ENCODE results near the gene MEGF11.

Gene MEGF11

DNA sequence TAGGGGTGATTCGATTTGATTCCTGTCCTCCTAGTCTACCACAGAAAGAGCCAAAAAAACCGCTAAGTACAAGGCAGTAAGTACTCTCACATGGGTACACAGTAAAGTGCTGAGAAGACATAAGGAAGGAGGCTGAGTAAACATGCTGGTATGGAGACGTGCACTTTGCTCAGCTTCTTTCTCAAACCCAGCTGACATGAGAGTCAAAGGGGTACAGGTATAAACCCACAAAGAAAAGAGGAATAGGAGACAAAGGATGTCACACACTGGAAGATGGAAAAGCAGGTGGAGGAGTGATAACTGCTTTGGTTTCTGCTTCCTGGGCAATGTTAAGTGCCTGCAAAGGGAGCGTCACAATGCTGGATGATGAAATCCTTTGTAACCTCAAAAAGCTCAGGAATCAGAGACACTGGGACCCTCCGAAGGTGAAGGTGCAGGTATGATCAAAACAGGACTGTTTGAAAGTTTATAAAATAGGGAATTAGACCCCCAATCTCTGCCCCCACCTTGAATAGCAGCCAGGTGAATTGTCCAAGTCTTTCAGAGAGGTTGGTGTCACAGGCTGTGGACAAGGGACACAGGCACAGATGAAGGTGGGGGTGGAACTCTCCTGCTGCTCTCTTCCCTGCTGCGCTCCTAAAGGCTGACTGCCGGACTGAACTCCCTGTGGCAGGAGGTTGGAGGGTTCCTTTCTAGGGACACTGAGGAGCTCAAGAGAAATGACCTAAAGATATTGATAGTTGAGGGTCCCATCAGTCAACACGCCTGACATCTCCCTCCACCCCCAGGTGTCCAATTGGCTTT is 282.4 kb downstream of the MEGF11 start:
- TF ChIP-seq HDGF (IDR thresholded peaks at IDR 0.05; ENCODE audit: borderline replicate concordance) = no peak
- no peak for TF ChIP-seq FOXM1 (IDR thresholded peaks at IDR 0.05; ENCODE audit: borderline replicate concordance)
- no peak for TF ChIP-seq CTBP1 (IDR thresholded peaks at IDR 0.05; ENCODE audit: borderline replicate concordance)
- no peak for TF ChIP-seq L3MBTL2 (conservative IDR thresholded peaks at IDR 0.05)
- no peak for TF ChIP-seq SUZ12 (IDR thresholded peaks at IDR 0.05)
- TF ChIP-seq LEF1 (IDR thresholded peaks at IDR 0.05; ENCODE audit: borderline replicate concordance) = no peak
- no peak for TF ChIP-seq BHLHE40 (IDR thresholded peaks at IDR 0.05; ENCODE audit: borderline replicate concordance)
- TF ChIP-seq ELF4 (IDR thresholded peaks at IDR 0.05) = no peak
- no peak for TF ChIP-seq ZNF384 (IDR thresholded peaks at IDR 0.05)
- TF ChIP-seq ARNT (IDR thresholded peaks at IDR 0.05) = no peak
- TF ChIP-seq, protein P1, sequence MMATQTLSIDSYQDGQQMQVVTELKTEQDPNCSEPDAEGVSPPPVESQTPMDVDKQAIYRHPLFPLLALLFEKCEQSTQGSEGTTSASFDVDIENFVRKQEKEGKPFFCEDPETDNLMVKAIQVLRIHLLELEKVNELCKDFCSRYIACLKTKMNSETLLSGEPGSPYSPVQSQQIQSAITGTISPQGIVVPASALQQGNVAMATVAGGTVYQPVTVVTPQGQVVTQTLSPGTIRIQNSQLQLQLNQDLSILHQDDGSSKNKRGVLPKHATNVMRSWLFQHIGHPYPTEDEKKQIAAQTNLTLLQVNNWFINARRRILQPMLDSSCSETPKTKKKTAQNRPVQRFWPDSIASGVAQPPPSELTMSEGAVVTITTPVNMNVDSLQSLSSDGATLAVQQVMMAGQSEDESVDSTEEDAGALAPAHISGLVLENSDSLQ (IDR thresholded peaks at IDR 0.05) = no peak
- no peak for TF ChIP-seq NFRKB (IDR thresholded peaks at IDR 0.05)
- no peak for TF ChIP-seq TARDBP (IDR thresholded peaks at IDR 0.05)
- TF ChIP-seq FOXA1 (IDR thresholded peaks at IDR 0.05) = no peak
- TF ChIP-seq SP1 (IDR thresholded peaks at IDR 0.05) = no peak
- TF ChIP-seq FOXK2 (IDR thresholded peaks at IDR 0.05) = no peak
- POLR2A ChIA-PET = no interaction called here
- no peak for DNase-seq (ENCODE audit: extremely low spot score)
- CTCF ChIA-PET = no interaction called here

DNA sequence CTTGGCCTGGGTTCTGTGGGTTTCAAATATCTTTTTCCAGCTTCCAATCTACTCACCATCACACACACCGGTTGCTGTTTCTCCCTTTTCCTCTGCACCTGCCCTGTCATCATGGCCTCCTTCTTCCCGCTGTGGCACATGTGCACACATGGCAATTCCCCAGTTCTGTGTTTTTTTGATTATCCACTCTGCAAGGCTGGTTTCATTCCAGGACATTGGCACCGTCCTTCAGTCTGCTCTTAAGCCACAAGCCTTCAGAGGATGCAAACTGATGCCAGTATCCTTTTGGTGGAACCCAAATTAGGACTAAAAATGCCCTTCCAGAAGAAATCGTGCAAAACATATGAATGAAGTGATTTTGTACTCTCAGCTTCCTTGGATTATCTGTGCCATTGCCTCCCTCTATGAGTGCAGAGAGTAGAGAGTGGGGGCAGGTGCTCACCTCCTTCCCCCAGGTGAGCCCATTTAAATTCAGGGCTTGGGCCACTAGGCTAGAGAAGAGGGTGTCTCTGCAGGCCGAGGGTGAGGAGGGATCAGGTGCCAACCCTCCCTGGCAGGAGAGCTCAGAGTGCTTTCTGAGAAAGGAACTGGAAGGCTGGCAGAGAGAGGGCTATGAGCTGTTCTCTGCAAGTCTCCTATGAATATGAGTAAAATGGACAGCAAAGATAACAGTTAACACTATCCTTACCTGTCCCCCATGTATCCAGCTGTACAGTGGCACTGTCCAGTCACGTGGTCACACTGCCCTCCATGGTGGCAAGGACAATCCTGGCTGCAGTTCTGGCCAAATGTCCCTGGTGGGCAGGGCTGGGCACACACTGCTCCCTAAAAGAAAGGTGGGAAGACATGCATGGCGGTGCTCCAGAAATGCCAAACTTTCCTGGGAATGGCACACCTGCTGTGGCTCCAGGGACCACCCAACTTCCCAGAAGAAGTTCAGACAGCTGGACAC is 283.4 kb downstream of the MEGF11 start:
- TF ChIP-seq, protein P1 (IDR thresholded peaks at IDR 0.05) = no peak
- TF ChIP-seq FOXK2 (IDR thresholded peaks at IDR 0.05) = no peak
- no peak for TF ChIP-seq L3MBTL2 (conservative IDR thresholded peaks at IDR 0.05)
- TF ChIP-seq TARDBP (IDR thresholded peaks at IDR 0.05) = no peak
- no peak for DNase-seq (ENCODE audit: extremely low spot score)
- CTCF ChIA-PET = interaction anchor here (0.6 kb wide), 1 partner anchor 98 kb away, joined by 3 read pairs; no protein-coding TSS in a partner anchor
- POLR2A ChIA-PET = no interaction called here

DNA sequence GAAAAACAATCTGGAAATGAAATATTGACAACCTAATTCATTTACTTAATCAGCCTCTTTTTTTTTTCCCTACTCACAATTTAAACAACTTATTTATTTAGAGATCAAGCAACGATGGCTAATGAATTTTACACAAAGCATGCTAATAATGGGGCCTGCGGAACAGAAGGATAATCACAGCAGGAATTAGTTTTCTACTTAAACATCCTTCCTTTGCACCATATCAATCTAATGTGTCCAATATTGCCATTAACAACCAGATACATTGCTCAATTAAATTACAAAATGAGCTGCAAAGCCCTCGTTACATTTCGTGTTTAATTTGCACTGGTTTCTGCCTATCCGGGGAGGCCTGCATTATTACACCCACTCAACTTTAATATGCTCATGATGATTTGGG is 285.0 kb downstream of the MEGF11 start:
- no peak for TF ChIP-seq ELF4 (IDR thresholded peaks at IDR 0.05)
- no peak for TF ChIP-seq FOXM1 (IDR thresholded peaks at IDR 0.05; ENCODE audit: borderline replicate concordance)
- no peak for TF ChIP-seq HDGF (IDR thresholded peaks at IDR 0.05; ENCODE audit: borderline replicate concordance)
- TF ChIP-seq, protein P1 (IDR thresholded peaks at IDR 0.05) = no peak
- no peak for TF ChIP-seq L3MBTL2 (conservative IDR thresholded peaks at IDR 0.05)
- TF ChIP-seq SP1 (IDR thresholded peaks at IDR 0.05) = no peak
- no peak for TF ChIP-seq CTBP1 (IDR thresholded peaks at IDR 0.05; ENCODE audit: borderline replicate concordance)
- no peak for TF ChIP-seq FOXA1 (IDR thresholded peaks at IDR 0.05)
- no peak for TF ChIP-seq LEF1 (IDR thresholded peaks at IDR 0.05; ENCODE audit: borderline replicate concordance)
- no peak for TF ChIP-seq FOXK2 (IDR thresholded peaks at IDR 0.05)
- no peak for TF ChIP-seq NFRKB (IDR thresholded peaks at IDR 0.05)
- TF ChIP-seq SUZ12 (IDR thresholded peaks at IDR 0.05) = no peak
- no peak for TF ChIP-seq TARDBP (IDR thresholded peaks at IDR 0.05)
- no peak for TF ChIP-seq ZNF384 (IDR thresholded peaks at IDR 0.05)
- TF ChIP-seq BHLHE40 (IDR thresholded peaks at IDR 0.05; ENCODE audit: borderline replicate concordance) = no peak
- no peak for TF ChIP-seq ARNT (IDR thresholded peaks at IDR 0.05)
- ChIA-PET CTCF (no interaction called here), POLR2A (no interaction called here)
- DNase-seq (ENCODE audit: extremely low spot score) = no peak

DNA sequence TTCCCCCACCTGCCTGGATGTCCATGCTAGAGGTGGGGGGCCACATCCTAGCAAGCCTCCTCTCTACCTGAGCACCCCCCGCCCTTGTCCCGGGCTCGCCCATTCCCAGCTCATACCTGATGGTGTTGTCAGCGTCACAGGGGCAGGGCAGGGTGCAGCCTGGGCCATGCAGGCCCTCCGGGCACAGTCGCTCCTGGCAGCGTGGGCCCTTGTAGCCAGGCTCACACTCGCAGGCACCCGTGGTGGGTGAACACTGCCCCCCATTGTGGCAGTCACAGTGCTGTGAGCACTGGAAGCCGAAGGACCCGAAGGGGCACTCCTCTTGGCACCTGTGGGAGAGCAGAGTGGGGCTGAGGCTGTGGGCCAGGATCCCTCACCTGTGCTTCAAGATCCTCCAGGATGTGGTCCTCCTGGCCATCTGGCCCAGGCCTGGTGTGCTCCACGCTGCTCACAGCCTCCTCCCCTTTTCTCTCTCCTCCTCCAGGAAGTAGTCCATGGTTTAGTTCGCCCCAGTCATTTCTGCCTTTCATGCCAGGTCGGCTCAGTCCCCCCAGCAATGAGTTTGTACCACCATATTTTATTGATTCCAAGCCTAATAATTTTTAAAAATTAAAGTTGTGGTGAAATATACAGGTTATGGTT is 288.6 kb downstream of the MEGF11 start:
- no peak for DNase-seq (ENCODE audit: extremely low spot score)
- ChIA-PET CTCF (no interaction called here), POLR2A (no interaction called here)
- TF ChIP-seq CTBP1 (IDR thresholded peaks at IDR 0.05; ENCODE audit: borderline replicate concordance) (no peak), FOXK2 (IDR thresholded peaks at IDR 0.05) (no peak), ZNF384 (IDR thresholded peaks at IDR 0.05) (no peak), SUZ12 (IDR thresholded peaks at IDR 0.05) (no peak), ELF4 (IDR thresholded peaks at IDR 0.05) (no peak), FOXA1 (IDR thresholded peaks at IDR 0.05) (no peak), BHLHE40 (IDR thresholded peaks at IDR 0.05; ENCODE audit: borderline replicate concordance) (no peak), L3MBTL2 (conservative IDR thresholded peaks at IDR 0.05) (no peak), FOXM1 (IDR thresholded peaks at IDR 0.05; ENCODE audit: borderline replicate concordance) (no peak), NFRKB (IDR thresholded peaks at IDR 0.05) (no peak), LEF1 (IDR thresholded peaks at IDR 0.05; ENCODE audit: borderline replicate concordance) (no peak), ARNT (IDR thresholded peaks at IDR 0.05) (no peak), HDGF (IDR thresholded peaks at IDR 0.05; ENCODE audit: borderline replicate concordance) (no peak)
- TF ChIP-seq, protein P1 (IDR thresholded peaks at IDR 0.05) = no peak
